ENCODE results near the gene PSTPIP1. TPM values are rescaled to one million over a fixed set of nuclear protein-coding genes. Genes with fewer than 3 reads are reported as not detected.

Gene PSTPIP1
- total and polyA plus RNA-seq, 9 of the 15 experiments (the other 6 are each of a cell fraction or from before 2014, with no cell fraction given), result not detected

DNA sequence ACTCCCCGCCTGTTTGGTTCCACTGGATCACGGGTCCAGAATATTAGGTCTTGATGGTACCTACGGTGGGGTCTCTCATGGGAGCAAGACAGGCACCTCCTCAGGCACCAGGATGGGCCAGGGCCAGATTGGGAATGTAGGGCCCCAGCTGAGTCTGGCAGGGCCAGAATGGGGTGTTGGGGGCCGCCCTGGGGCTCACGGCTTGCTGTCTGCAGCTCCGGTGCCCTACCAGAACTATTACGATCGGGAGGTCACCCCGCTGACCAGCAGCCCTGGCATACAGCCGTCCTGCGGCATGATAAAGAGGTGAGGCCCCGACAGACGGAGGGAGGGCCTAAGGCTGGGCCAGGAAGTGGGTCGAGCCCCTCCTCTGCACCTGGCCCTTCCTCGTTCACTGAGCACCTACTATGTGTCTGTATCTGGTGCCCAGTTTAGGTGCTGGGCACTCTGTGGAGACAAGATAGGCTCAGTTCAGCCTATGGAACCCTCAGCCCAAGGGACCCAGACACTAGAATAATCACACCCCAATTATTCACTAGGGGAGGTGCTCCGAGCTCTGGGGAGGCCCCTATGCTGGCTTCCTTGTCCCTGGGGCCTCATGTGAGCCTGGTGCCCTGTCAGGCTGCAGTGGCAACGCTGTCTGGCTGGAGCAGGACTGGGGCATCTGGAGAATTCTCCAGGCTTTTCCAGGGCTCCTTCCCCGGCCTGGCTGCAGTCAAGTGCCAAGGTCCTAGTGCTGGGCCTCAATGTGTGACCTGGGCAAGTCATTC is 37.9 kb downstream of the PSTPIP1 start:
- no peak for DNase-seq (ENCODE audit: extremely low read depth in 1 of 4, low spot score in 3 of 4)
- CTCF ChIA-PET (ENCODE audit: low intra/inter-chr PET ratio), result no interaction called here

DNA sequence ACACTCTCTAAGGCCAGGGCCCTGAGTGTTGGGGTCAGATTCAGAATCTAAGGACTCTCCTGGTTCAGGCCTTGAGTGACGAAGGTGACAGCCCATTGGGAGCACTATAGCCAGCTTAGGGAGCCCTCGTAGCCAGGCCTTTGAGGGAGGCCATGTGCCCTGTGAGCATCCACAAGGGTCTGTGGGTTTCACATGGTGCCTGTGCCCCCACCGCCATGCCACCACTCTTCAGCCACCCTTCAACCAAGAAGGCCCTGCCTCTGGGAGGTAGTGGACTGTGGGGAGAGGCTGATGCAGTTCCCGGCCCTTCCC is 38.4 kb downstream of the PSTPIP1 start:
- ATAC-seq, result no peak
- ChIA-PET CTCF (ENCODE audit: low intra/inter-chr PET ratio) (no interaction called here), POLR2A (interaction anchor here (0.6 kb wide), 1 partner anchor 91 kb away, joined by 3 read pairs; no protein-coding TSS in a partner anchor)
- Histone ChIP-seq H3K27me3 (ENCODE audit: control insufficient read depth in 2 of 2, insufficient read depth in 2 of 2, low read length in 2 of 2) (no peaks in the 10 kb centered on the region), H3K4me3 (no peak overlapping the region), H4K20me1 (replicated peaks; ENCODE audit: control insufficient read depth, insufficient read depth, low read length) (no peaks in the 10 kb centered on the region), H3K4me2 (ENCODE audit: insufficient read depth, low read length) (no peak overlapping the region), H3K27ac (ENCODE audit: extremely low read depth, low read depth, low read length) (no peak overlapping the region), H2AFZ (ENCODE audit: low read depth, low read length) (no peak overlapping the region), H3K36me3 (ENCODE audit: control insufficient read depth, insufficient read depth, low read length) (0 out of 3 replicates have a peak, but pooled peaks cover 4% of the 10 kb centered on the region), H3K9me1 (ENCODE audit: control insufficient read depth, insufficient read depth, low read length) (peaks cover 4% of the 10 kb centered on the region), H3K79me2 (ENCODE audit: control insufficient read depth, insufficient read depth, low read length) (no peaks in the 10 kb centered on the region), H3K9ac (ENCODE audit: insufficient read depth in 1 of 2, low read depth in 2 of 2, low read length in 2 of 2) (no peak overlapping the region), H3K4me1 (replicated peaks in 1 of 2; ENCODE audit: control insufficient read depth in 2 of 2, insufficient read depth in 2 of 2, low read length in 2 of 2) (peaks cover 0 to 50% of the 10 kb centered on the region in 2 experiments; a peak in 2 of 5 replicates), H3K9me3 (replicated peaks; ENCODE audit: control insufficient read depth, insufficient read depth, low read depth, low read length) (no peaks in the 10 kb centered on the region)
- DNase-seq (ENCODE audit: extremely low read depth in 1 of 4, low spot score in 3 of 4), result no peak
- in situ Hi-C loops (cut with MboI) (no loop called here), intact Hi-C loops (cut with micrococcal nuclease) (no loop called here)
- no peak for FAIRE-seq
- 19% methylated on average over 3 of the region's 4 CpGs for WGBS (ENCODE audit: insufficient coverage, low coverage, missing lambda C conversion rate)
- BruUV-seq (replicated peaks), result no TSS peak
- no peak for TF ChIP-seq SIN3B (IDR thresholded peaks at IDR 0.05; ENCODE audit: low read depth)
- no peak for TF ChIP-seq GTF2A2 (tag; IDR thresholded peaks at IDR 0.05)
- TF ChIP-seq ZNF764 (CRISPR knock-in tag; IDR thresholded peaks at IDR 0.05; ENCODE audit: low read depth), result no peak
- TF ChIP-seq SNRNP70 (optimal IDR thresholded peaks at IDR 0.05; ENCODE audit: low read depth, low read length), result no peak
- TF ChIP-seq LARP7 (IDR thresholded peaks at IDR 0.05), result no peak
- TF ChIP-seq, protein P1, sequence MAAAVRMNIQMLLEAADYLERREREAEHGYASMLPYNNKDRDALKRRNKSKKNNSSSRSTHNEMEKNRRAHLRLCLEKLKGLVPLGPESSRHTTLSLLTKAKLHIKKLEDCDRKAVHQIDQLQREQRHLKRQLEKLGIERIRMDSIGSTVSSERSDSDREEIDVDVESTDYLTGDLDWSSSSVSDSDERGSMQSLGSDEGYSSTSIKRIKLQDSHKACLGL (CRISPR knock-in tag; IDR thresholded peaks at IDR 0.05; ENCODE audit: borderline replicate concordance, poor library complexity, severe bottlenecking), result no peak
- no peak for TF ChIP-seq PCBP2 (IDR thresholded peaks at IDR 0.05; ENCODE audit: low read depth, low read length, poor library complexity, severe bottlenecking)

More for the DNA sequence above, 37.9 kb downstream of the PSTPIP1 start:
- POLR2A ChIA-PET, result interaction anchor here (0.6 to 1.4 kb wide), 2 partner anchors 11 to 91 kb away, joined by 3 read pairs; no protein-coding TSS in a partner anchor
- in situ Hi-C loops (cut with MboI), result no loop called here
- Histone ChIP-seq H3K4me3 (no peak overlapping the region), H4K20me1 (replicated peaks; ENCODE audit: control insufficient read depth, insufficient read depth, low read length) (peaks cover 1% of the 10 kb centered on the region; the same call in 1 of the 2 replicates), H3K9ac (ENCODE audit: insufficient read depth in 1 of 2, low read depth in 2 of 2, low read length in 2 of 2) (no peak overlapping the region), H3K9me3 (replicated peaks; ENCODE audit: control insufficient read depth, insufficient read depth, low read depth, low read length) (no peaks in the 10 kb centered on the region), H3K27ac (ENCODE audit: extremely low read depth, low read depth, low read length) (no peak overlapping the region), H3K4me1 (replicated peaks in 1 of 2; ENCODE audit: control insufficient read depth in 2 of 2, insufficient read depth in 2 of 2, low read length in 2 of 2) (peaks cover 0 to 55% of the 10 kb centered on the region in 2 experiments; a peak in 2 of 5 replicates), H3K36me3 (ENCODE audit: control insufficient read depth, insufficient read depth, low read length) (0 out of 3 replicates have a peak, but pooled peaks cover 4% of the 10 kb centered on the region), H3K4me2 (ENCODE audit: insufficient read depth, low read length) (no peak overlapping the region), H3K79me2 (ENCODE audit: control insufficient read depth, insufficient read depth, low read length) (no peaks in the 10 kb centered on the region), H3K27me3 (ENCODE audit: control insufficient read depth in 2 of 2, insufficient read depth in 2 of 2, low read length in 2 of 2) (no peaks in the 10 kb centered on the region), H2AFZ (ENCODE audit: low read depth, low read length) (no peak overlapping the region), H3K9me1 (ENCODE audit: control insufficient read depth, insufficient read depth, low read length) (peaks cover 4% of the 10 kb centered on the region)
- 35% methylated on average over 17 of the region's 18 CpGs for WGBS (ENCODE audit: insufficient coverage, low coverage, missing lambda C conversion rate)
- ATAC-seq, result no peak
- TF ChIP-seq ZKSCAN1 (IDR thresholded peaks at IDR 0.05; ENCODE audit: low read depth, low read length) (peak; percentile 69; the same call in 1 of the 2 replicates), ZNF445 (CRISPR knock-in tag; IDR thresholded peaks at IDR 0.05; ENCODE audit: low read depth) (no peak)
- BruUV-seq (replicated peaks), result no TSS peak
- FAIRE-seq, result no peak
- intact Hi-C loops (cut with micrococcal nuclease), result no loop called here

Data from K562 (cell line).